HG03175 (cell line): Measurements from ENCODE around the gene FMO4.
"Not testable (repeated sequence)": the region's sequence is repeated elsewhere in the genome, so short reads cannot be mapped to it uniquely, and the experiment has no call there.

Experiments used
- ATAC-seq: cut with Tn5 transposase; IDR thresholded peaks from one replicate; pipeline ENCODE4 v1.9.1; 2021; ENCODE audit warnings: mild to moderate bottlenecking, moderate library complexity; ENCODE audit not compliant: unreplicated experiment

The FMO4 gene, protein sequence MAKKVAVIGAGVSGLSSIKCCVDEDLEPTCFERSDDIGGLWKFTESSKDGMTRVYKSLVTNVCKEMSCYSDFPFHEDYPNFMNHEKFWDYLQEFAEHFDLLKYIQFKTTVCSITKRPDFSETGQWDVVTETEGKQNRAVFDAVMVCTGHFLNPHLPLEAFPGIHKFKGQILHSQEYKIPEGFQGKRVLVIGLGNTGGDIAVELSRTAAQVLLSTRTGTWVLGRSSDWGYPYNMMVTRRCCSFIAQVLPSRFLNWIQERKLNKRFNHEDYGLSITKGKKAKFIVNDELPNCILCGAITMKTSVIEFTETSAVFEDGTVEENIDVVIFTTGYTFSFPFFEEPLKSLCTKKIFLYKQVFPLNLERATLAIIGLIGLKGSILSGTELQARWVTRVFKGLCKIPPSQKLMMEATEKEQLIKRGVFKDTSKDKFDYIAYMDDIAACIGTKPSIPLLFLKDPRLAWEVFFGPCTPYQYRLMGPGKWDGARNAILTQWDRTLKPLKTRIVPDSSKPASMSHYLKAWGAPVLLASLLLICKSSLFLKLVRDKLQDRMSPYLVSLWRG

DNA sequence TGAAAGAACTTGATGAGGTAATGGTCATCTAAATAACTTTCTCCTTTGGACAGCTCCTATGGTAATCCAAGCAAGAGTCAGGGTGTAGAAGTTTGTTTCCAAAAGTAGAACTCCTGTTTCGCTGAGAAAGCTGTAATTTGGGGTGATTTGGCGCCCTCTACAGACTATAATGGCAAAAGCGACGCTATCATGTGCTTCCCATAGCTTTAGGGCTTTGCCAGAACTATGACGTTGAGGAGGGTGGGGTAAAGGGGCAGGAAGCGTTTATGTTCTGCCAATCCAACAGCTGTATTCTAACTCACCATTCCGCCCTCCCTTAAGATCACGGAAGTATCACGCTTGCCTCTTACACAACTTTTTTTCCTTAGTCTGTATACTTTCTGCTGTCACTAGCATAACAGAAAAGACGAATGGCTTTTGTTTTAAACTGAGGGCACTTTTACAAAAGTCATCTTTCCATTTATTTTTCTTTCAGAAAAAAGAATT lies at the start of gene FMO4:
TSS of gene FMO4 (plus strand) at position 349 of the 486 bp plus-strand sequence. CDS start 5,643 bp downstream, outside the sequence.
- peak; percentile 100 for ATAC-seq

DNA sequence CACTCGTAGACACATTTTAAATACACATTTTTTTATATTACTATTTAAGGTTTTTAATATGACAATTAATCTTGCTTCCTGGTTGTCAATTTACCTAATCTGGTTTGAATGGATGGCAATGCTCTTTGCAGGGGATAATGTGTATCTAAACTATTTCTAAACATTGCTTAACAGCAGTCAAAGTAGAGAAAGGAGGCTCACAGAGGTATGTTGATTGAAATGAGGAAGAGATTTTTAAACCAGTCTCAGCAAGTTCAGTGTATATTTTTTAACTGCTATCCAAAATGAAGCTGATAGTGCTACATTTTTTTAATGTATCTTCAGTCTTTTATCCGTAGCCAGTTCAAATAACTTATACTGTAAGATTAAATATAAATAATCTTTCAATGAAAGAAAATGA lies 48.3 kb upstream of the FMO4 start:
- ATAC-seq: no peak

DNA sequence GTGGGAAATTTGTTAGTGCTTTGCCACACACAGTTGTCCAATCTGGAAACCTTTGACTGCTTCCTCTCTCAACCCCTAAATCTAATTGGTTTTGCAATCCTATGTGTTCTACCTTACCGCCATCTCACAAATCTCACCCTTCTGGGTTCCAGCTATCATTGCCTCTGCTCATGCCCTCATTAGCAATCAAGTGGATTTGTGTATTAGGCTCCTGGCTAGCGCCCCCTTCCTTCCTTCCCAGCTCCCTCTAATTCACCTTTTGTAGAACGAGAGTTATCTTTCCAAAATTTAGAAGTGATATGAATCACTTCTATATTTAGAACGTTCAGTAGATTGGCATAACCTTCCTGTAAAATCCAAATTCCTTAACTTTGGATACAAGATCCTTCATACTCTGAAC lies 47.1 kb upstream of the FMO4 start:
- ATAC-seq: no peak

DNA sequence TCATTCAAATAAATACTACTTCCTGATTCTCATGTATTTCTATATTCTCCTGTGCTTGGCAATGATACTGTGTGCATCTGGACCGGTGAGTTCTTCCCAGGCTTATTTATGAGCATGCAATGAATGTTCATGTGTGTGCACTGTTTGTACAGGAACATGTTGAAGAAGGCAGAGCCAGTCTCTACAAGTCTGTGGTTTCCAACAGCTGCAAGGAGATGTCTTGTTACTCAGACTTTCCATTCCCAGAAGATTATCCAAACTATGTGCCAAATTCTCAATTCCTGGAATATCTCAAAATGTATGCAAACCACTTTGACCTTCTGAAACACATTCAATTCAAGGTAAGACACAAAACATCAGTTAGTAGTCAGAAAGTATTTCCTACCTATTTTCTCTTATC lies 46.6 kb upstream of the FMO4 start:
- no peak for ATAC-seq

DNA sequence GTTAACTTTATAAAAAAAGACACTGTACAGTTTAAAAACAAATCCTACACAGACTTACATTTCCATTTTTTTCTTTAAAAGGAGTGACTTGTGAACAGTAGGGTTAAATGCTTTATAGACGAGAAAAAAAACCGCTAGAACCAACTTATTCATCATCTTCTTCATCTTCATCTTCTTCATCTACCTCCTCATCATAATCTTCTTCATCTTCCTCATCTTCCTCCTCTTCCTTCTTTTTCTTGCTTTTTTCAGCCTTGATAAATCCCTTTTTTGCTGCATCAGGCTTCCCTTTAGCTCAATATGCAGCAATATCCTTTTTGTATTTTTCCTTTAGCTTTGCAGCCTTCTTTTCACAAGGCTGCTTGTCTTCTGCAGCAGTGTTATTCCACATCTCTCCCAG lies 43.2 kb upstream of the FMO4 start:
- ATAC-seq: no peak

DNA sequence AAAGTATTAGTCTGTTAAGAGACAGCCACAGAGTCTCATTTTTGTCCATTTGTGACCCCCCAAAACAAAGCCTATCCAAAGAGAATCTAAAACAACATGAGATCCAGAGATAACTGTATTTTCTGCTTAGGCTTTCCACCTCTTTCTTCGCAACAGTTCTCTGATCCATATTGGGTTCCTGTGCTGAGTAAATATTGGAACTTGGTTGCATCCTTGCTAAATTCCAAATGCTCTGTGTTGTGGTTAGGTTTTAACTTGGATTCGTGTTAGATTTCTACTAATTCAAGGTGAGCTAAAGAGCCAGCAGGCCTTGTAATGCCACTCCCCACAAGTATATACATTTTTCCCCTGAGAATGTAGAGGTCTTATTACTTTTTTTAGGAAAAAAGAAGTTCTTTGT lies 36.4 kb upstream of the FMO4 start:
- ATAC-seq: no peak

DNA sequence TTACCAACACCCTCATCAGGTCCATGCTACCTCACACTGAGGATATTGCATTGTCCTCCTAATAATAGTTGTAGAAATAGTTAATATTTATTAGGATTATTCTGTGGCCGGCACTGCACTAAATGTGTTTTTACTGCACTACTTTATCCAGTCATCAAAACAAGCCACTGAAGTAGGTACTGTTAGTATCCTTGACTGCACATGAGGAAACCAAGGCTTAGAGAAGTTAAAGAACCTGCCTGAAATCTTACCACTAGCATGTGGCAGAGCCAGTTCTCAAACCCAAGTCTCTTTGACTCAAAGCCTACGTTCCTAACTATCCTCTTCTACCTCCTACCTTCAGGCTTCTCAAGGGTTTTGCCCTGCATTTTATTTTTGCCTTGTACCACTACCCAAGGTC lies 34.7 kb upstream of the FMO4 start:
- no peak for ATAC-seq

DNA sequence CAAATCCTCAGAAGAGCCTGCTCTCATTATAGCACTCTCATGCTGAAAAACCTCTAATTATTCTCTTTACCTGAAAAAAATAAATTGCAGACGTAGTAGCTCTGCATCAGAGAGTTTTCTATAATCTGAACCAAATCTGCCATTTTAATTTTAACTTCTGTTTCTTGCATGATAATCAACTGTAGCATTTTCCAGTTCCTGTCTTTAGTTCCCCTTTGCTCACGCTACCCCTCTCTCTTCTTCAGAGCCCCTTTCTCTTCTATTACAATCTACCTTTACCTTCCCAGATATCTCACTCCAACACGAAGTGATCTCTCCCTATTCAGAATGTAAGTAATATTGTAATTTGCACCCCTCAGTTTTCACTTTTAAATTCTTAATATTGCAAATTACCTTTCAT lies 34.3 kb upstream of the FMO4 start:
- ATAC-seq: no peak

DNA sequence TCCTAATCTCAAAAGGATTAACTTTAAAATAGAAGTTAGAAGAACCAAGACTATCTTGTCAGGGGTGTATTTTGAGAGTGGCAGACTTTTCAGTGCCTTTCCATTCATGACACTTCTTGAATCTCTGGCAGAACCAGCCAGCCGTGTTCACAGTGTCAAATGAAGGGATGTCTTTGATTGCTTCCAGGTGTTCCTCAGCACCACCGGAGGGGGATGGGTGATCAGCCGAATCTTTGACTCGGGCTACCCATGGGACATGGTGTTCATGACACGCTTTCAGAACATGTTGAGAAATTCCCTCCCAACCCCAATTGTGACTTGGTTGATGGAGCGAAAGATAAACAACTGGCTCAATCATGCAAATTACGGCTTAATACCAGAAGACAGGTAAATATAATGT lies 33.4 kb upstream of the FMO4 start:
- no peak for ATAC-seq

DNA sequence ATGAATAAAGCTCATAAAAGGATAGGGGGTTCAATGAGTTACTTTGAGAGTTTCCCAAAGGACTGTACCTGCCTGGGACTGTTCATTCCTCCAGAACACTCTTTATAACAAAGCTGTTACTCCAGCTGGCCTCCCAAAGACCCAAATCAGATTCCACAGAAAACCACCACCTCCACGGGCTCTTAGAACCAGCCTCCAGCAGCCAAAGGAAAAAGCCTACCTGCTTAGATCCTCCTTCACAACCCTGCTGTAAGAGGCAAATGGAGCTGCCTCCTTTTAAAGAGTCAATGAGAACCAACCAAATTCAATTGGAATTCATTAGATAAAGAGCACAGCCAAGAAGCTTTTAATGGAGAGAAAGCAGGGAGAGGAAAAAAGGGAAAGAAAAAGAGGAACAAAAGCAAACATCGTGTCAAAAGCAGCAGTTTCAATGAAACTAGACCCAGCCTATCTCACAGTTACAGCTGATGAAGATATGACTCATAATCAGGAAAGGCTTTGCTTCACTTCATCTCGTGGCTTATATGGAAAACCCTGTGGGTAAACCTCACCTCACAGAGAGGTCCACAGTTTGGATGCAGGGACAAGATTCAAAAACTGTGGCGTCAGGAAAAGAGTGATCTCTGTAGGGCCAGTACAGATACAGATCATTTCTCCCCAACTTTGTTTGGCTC lies 27.8 kb upstream of the FMO4 start:
- ATAC-seq: no peak

DNA sequence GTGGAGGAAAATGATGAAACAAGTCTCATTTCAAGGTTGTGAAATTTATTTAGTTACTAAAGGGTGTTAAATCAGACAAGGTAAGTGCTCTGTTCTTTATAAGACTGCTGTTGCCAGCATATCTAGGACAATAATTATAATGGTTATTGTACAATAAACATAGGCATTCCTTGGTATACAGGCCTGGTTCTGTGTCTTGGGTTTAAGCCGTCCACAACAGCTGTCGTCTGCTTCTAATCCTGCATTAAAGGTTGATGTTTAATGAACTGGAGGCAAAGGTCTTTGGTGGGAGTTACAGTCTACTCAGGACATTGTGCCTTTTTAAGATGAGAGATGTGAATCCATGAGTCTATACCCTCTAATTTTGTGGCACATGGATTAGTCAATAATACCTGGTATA lies 23.4 kb upstream of the FMO4 start:
- ATAC-seq: no peak

DNA sequence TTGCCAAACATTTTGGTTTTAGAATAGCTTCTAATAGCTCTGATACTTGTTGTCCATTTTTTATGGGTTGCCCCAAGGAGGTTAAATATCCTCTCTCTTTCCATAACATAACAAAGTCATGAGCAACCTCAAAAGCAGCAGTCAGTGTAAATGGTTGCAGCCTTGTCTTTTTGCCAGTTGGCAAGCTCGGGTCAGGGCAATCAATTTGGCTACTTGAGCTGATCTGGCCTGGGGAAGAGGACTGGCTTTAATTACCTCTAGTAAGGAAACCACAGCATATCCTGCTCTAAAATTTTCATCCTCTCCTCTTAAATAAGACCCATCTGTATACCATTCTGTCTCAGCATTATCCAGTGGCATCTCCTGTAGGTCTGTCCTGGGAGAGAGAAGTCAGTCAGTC lies 21.2 kb upstream of the FMO4 start:
- no peak for ATAC-seq

DNA sequence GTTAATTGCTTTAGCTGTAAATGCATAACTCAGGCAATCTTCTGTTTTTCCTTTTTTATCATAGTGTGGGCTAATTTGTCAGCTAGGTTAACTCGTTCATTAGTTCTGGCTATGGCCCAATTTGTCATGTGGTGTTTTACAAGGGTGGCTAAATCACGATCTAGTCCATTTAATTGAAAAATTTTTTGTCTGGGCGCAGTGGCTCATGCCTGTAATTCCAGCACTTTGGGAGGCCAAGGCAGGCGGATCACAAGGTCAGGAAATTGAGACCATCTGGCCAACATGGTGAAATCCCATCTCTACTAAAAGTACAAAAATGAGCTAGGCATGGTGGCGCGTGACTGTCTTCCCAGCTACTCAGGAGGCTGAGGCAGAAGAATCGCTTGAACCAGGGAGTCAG lies 18.6 kb upstream of the FMO4 start:
- not testable (repeated sequence) for ATAC-seq

DNA sequence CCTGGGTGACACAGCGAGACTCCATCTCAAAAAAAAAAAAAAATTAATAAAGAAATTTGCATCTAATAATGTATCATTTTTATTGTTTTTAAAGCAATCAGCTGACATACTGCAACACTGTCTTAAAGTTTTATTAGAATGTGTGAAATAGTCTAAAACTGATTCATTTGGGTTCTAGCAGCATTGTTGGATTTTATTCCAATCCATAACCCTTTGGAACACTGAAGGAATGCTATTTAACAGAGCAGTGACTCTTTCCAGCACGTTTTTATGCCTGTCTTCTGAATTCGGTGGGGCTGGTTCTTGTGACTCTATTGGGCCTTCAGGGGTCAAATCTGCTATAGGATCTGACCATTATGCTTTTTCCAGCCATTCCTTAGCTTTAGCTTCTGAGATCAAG lies 18.2 kb upstream of the FMO4 start:
- ATAC-seq: no peak

DNA sequence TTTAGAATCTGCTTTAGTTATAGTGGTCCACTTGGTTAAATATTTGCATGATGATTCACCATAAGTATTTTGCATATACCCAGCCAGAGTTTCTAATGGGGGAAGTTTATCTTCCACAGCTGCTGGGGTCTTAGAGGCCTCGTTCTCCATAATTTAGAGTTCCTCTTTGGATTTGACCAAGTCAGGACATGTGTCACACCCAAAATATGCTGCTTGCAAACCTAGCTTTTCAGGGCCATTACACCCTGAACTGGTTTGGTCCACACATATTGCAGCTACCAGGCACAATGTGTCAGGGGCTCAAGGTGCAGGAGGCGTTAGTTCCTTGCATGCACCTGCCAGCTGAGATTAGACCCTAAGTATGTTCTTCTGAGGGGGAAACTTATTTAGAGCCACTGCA lies 17.1 kb upstream of the FMO4 start:
- ATAC-seq: no peak

DNA sequence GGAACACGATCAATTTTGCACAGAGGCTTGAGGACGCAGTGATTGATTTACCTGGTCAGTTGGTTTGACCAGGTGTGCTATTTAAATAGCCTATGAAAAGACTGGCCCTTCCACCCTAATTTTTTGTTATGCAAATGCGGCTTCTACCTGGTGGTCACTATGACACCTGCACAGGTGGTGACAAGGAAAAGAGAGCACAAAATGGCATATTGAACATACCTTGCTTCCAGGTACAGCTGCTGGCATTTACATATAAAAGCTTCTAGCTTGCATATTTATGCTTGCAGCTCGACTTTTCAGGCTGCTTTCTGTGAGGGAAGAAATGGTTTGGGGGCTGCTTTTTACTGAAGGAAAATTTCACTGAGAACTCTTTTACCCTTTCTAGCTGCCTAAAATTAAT lies 15.3 kb upstream of the FMO4 start:
- no peak for ATAC-seq

DNA sequence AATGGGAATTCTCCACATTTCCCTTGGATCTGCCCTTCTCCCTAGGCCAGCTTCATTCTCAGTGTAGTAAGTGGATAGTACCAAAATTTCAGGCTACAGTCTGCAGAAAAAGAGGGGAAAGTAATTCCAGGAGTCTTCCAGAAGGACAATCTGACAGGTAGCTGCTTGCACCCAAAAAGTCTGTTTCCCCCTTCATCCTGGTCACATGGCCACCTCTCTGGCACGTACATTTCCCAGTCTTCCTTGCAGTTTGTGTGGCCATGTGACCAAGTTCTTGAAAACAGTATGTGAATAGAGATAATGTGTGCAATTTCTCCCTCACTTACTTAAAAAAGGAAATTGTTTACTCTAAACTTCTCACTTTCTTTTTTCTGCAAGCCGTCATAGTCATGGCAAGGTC lies 14.6 kb upstream of the FMO4 start:
- no peak for ATAC-seq

DNA sequence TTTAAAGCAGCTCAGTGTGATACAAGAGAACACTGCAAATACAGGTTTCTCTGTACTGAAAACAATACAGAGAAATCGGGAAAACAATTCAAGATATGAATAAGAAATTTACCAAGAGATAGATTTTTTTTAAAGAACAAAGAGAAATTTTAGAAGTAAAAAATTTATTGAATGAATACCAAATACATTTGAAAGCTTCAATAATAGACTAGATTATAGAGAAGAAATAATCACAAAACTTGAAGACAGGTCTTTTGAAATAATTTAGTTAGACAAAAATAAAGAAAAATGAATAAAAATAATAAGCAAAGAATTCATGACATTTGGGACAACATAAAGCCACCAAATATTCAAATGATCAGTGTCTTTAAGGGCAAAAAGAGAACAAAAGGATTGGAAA lies 13.6 kb upstream of the FMO4 start:
- no peak for ATAC-seq

DNA sequence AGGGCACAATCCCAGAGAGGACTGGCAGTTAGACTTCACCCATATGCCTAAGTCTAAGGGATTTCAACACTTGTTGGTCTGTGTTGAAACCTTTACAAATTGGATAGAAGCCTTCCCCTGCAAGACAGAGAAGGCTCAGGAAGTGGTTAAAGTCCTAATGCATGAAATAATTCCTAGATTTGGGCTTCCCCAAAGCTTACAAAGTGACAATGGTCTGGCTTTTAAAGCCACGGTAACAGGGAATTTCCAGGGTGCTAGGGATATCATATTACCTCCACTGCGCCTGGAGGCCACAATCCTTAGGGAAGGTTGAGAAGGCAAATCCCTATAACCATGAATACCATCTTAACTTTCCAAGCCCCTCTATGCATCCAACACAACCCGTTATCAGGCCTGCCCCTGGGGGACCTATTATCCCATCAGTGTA lies 3.3 kb upstream of the FMO4 start:
- no peak for ATAC-seq

DNA sequence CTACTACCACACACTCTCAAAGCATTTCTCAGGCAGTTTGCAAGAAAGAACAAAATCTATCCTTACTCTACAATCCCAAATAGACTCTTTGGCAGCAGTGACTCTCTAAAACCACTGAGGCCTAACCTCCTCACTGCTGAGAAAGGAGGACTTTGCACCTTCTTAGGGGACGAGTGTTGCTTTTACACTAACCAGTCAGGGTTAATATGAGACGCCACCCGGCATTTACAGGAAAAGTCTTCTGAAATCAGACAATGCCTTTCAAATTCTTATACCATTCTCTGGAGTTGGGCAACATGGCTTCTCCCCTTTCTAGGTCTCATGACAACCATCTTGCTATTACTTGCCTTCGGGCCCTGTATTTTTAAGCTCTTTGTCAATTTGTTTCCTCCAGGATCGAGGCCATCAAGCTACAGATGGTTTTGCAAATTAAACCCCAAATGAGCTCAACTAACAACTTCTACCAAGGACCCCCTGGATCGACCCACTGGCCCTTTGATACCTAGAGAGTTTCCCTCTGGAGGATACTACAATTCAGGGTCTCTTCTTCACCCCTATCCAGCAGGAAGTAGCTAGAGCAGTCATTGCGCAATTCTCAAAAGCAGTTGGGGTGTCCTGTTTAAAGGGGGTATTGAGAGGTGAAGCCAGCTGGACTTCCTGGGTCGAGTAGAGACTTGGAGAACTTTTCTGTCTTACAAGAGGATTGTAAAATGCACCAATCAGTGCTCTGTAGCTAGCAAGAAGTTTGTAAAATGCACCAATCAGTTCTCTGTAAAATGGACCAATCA lies 2.0 kb upstream of the FMO4 start:
- ATAC-seq: no peak

DNA sequence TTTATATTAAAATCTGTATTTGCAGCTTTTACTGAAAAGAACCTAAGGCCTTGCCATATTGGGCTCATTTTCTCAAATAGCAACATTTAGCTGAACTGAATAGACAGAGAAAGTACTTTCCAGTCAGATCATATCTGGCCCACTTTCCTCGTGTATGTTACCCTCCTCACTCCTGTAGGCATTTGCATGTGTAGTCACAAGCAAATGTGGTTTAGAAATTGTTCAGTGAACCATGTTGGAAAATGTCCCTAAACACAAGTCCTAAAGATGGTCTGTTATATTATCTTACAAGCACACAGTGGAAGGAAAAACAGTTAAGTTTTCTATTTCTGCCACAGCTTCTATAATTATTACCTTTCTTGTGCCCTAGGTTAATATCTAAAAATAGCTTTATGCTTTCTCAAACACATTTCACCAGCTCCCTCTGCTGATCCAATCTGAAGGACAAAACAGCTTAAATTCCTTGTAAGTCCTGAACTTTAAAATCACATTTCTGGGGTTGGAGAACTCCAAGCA lies 606 bp upstream of the FMO4 start:
- peak; percentile 28 for ATAC-seq
